ENCODE data around the gene TMEM19. TPM values are rescaled to one million over a fixed set of nuclear protein-coding genes. Genes with fewer than 3 reads are reported as not detected.

TMEM19 gene
- total RNA-seq, 1 experiment from 2014 or later = 17.3 TPM

DNA sequence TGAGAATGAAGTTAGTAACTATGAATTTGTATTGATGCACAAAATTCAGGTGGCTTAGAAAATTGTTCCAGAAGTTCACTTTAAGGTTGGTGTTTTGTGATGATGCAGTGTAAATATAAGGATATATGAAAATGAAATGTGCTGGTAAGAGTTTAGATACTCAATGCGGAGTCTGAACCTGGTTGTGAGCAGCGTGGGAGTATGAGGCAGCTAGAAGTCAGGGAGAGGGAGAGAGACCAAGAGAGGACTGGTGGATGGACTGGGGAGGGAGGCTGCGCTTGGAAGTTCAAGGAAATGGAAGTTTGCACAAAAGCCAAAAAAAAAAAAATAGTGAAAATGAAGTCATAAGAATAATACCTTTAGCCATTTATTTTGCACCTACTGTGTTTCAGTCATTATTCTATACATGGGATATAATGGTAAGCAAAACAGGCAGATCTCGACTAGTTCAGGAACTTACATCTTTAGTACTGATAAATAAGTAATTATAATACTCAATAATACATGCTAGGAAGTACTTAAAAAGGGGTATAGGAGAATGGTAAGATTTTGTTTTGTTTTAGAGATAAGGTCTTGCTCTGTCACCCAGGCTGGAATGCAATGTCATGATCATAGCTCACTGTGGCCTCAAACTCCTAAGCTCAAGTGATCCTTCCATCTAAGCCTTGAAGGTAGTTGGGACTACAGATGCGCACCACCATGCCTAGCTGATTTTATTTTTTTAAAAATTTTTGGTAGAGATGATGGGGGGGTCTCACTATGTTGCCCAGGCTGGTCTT lies 58.8 kb downstream of the TMEM19 start:
- H3K36me3 Mint-ChIP-seq (ENCODE audit: insufficient read depth in 1 of 3, low read depth in 3 of 3) = no peaks in the 10 kb centered on the region
- H3K27ac Mint-ChIP-seq = no peak overlapping the region; a peak in 1 of 7 replicates

More for the DNA sequence above, 58.8 kb downstream of the TMEM19 start:
- no peak overlapping the region for H3T11ph ChIP-seq (ENCODE audit: low read length)
- H3K4me1 ChIP-seq (ENCODE audit: insufficient read depth, low read length) = no peaks in the 10 kb centered on the region; the same call in 1 of the 2 replicates
- no peaks in the 10 kb centered on the region for H4K20me1 ChIP-seq (ENCODE audit: control insufficient read depth, insufficient read depth, insufficient read length)
- no peaks in the 10 kb centered on the region for H3K9me3 ChIP-seq (ENCODE audit: control insufficient read depth, low read depth, low read length)
- H3K18ac ChIP-seq (ENCODE audit: insufficient read length, low read depth, low read length) = no peak overlapping the region
- WGBS (ENCODE audit: extremely low coverage, insufficient read length, low lambda C conversion rate) = no CpG with 5 or more reads among the region's 5 CpGs
- H2BK15ac ChIP-seq (ENCODE audit: low read depth, low read length) = no peak overlapping the region
- H2AFZ ChIP-seq (ENCODE audit: low read length) = no peak overlapping the region
- H3K9me3 Mint-ChIP-seq = no peaks in the 10 kb centered on the region
- H3K4me3 Mint-ChIP-seq = no peak overlapping the region
- H2BK5ac ChIP-seq (ENCODE audit: insufficient read length, low read length) = no peak overlapping the region
- H4K91ac ChIP-seq (ENCODE audit: insufficient read length, low read depth, low read length) = no peak overlapping the region
- no peak overlapping the region for H2AK5ac ChIP-seq (ENCODE audit: insufficient read length, low read length)
- no peak overlapping the region for H4K8ac ChIP-seq (replicated peaks; ENCODE audit: insufficient read length, low read depth, low read length)
- H4K5ac ChIP-seq (ENCODE audit: insufficient read length, low read depth, low read length) = no peak overlapping the region
- H3K27me3 Mint-ChIP-seq (ENCODE audit: low read depth) = no peaks in the 10 kb centered on the region
- H2BK12ac ChIP-seq (ENCODE audit: insufficient read length, low read depth, low read length) = no peak overlapping the region
- H3K14ac ChIP-seq (ENCODE audit: insufficient read depth, low read length) = no peak overlapping the region
- H3K56ac ChIP-seq (ENCODE audit: insufficient read length, low read depth, low read length) = no peak overlapping the region
- H3K79me2 ChIP-seq (ENCODE audit: insufficient read depth, low read length) = no peaks in the 10 kb centered on the region
- H2BK20ac ChIP-seq (ENCODE audit: low read depth, low read length, poor library complexity, severe bottlenecking) = no peak overlapping the region
- no peaks in the 10 kb centered on the region for H3K23me2 ChIP-seq (ENCODE audit: insufficient read length, low read depth, low read length, poor library complexity, severe bottlenecking)
- no peak for DNase-seq
- no peak overlapping the region for H3K4ac ChIP-seq (ENCODE audit: low read depth, low read length)
- no peak overlapping the region for H2BK120ac ChIP-seq (ENCODE audit: low read depth, low read length, poor library complexity, severe bottlenecking)
- no peak overlapping the region for H3K27ac ChIP-seq (ENCODE audit: insufficient read length, low read depth, low read length)
- H3K79me1 ChIP-seq (ENCODE audit: insufficient read depth, low read depth, low read length, poor library complexity, severe bottlenecking) = no peaks in the 10 kb centered on the region
- H3K27me3 ChIP-seq (ENCODE audit: insufficient read depth, low read length) = no peaks in the 10 kb centered on the region
- H3K23ac ChIP-seq (ENCODE audit: insufficient read length, low read depth, low read length) = no peak overlapping the region
- H3K4me1 Mint-ChIP-seq = peaks cover 17 to 18% of the 10 kb centered on the region in 2 experiments
- H3K9ac ChIP-seq (ENCODE audit: extremely low read depth, insufficient read length, low read length) = no peak overlapping the region
- H3K4me2 ChIP-seq (ENCODE audit: insufficient read depth, insufficient read length, low read length) = no peak overlapping the region
- TF ChIP-seq, protein P1, sequence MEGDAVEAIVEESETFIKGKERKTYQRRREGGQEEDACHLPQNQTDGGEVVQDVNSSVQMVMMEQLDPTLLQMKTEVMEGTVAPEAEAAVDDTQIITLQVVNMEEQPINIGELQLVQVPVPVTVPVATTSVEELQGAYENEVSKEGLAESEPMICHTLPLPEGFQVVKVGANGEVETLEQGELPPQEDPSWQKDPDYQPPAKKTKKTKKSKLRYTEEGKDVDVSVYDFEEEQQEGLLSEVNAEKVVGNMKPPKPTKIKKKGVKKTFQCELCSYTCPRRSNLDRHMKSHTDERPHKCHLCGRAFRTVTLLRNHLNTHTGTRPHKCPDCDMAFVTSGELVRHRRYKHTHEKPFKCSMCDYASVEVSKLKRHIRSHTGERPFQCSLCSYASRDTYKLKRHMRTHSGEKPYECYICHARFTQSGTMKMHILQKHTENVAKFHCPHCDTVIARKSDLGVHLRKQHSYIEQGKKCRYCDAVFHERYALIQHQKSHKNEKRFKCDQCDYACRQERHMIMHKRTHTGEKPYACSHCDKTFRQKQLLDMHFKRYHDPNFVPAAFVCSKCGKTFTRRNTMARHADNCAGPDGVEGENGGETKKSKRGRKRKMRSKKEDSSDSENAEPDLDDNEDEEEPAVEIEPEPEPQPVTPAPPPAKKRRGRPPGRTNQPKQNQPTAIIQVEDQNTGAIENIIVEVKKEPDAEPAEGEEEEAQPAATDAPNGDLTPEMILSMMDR (conservative IDR thresholded peaks at IDR 0.05) = no peak
